Globus pallidus (tissue), 1 donor: ENCODE results near the gene SCLY.

ENCODE experiments used
- DNase-seq: peaks from one replicate; pipeline ENCODE4 v3.0.0-alpha.2; 2015; ENCODE audit warnings: low spot score

Gene SCLY

DNA sequence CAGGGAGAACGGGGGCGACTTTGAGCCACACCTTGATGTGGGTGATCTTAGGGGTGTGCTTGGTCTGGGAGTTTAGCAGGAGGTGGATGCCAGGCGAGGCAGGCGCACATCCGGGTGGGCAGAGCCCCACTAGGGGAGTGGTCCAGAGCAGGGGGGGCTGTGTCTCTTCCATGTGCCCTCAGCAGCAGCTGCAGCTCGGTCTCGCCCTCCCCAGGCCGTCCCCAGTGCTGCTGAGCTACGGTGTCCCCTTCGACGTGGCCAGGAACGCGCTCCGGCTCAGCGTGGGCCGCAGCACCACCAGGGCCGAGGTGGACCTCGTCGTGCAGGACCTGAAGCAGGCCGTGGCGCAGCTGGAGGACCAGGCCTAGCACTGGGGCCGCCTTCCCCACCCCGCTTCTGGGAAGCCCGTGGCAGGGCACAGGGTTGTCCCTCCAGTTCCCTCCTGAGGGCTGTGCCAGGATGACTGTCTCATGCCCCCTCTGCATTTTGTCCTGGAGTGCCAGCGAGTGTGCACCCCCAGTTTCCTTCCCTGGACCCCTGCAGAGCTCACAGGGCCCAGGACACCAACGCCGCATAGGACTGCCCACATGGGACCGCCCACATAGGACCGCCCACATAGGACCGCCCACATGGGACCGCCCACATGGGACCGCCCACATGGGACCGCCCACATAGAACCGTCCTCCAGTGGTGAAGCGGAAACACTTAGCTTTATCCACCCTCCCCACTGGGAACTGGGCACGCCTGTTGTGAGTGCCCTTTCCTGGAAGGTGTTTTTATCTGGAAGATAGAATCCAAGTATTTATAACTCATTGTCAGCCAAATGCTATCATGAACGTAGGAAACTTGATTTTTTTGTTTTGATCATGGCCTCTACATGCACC is 37.4 kb downstream of the SCLY start:
- DNase-seq = no peak

GRCh38 chr2:238098901-238099713 is 38.3 kb downstream of the SCLY start:
- no peak for DNase-seq

GRCh38 chr2:238099714-238100048 is 38.9 kb downstream of the SCLY start:
- DNase-seq = no peak

- no peak for DNase-seq
These were observed 39.4 kb downstream of the SCLY start, which contains the start of gene ESPNL for GRCh38 chr2:238100049-238100820. ESPNL (plus strand) TSS chr2:238100340; CDS start chr2:238100420, 80 bp downstream.

DNA sequence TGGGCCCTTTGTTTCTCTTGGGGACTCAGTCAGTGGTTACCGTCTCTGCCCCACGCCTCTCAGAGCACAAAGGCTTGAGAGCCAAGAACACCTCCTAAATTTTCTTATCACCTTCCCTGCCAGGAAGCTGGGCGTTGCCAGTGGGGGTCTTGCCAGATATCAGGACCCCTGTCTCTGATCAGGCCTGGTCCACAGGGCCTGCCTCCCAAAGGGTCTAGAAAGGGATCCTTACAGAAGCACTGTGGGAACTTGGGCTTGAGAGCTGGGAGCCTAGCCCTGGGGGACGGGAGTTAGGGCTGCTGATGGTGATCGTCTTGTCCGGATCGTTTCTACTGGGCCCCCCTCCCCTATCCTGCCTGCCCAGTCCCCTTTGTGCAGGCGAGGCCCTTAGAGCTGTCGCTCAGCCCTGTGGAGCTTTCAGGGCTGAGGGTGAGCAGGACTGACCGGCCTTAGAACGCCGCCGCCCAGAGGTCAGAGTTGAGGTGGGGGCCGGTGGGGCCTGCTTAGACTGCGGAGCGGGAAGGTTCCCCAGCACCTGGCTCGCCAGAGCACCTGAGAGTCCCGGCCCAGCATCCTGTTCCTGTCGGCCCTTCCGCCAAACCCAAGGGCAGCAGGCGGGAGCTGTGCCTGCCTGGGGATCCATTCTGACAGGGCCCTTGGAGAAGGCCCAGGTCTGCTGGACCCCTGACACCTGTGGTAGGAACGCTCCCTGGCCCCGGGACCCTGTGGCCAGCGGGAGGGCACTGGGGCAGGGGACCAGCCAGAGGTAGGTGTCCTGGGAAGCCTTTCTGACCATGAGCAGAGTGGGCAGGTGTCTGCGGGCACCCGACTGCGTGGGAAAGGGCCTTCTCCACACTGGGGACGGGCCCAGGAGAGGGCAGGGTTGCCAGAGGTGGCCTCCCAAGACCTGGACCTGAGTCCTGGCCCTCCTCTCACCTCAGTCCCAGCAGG is 40.3 kb downstream of the SCLY start:
- DNase-seq = no peak

DNA sequence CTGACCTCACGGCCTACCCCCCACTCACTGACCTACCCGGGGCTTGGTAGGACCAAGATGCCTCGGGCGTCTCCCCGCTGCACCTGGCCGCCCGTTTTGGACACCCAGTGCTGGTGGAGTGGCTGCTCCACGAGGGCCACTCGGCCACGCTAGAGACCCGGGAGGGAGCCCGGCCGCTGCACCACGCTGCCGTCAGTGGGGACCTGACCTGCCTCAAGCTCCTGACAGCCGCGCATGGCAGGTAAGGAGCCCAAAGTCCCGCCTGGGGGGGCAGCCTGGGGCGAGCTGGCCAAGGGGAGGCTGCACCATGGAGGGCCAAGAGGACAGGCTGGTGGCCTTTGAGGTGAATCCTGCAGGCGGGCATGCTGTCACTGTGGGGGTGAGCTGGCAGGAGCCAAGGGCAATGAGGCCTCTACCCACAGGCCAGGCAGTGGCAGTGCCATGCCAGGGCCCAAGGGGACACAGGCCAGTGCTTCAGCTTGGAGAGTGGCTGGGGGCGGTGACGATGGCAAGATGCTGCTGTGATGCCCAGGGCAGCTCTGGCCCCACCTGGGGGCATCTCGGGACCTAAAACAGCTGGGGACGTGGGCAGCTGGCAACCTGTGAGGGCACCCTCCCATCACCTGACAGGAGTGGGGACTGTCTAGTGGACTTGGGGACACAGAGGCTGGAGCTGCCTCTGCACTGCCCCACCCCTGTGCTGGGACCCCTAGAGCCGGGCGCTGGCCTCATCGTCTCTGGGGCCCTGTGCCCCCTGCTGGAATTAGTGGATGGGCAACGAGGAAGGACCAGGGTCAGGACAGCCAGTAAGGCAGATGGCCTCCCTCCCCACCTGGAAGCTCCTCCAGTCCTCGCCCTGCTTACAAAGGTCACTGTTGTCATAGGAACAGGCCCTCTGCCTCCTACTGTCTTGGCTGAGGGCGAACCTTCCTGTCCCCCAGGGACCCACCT is 41.4 kb downstream of the SCLY start:
- no peak for DNase-seq

DNA sequence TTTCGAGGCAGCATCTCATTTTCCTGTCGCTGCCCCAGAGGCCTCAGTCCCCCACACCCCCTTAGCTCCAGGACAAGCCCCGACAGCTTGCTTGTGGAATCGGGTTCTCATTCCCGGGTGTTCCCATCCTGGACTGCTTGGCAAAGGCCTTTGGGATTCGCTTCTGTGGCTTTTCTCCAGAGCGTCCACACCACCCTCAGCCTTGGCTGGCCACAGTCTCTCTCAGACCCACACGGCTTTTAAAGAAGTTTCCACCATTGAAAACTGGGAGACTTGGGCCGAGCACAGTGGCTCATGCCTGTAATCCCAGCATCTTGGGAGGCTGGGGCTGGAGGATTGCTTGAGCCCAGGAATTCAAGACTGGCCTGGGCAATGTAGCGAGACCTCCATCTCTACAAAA is 42.1 kb downstream of the SCLY start:
- no peak for DNase-seq

- DNase-seq = no peak
These were observed 42.8 kb downstream of the SCLY start for GRCh38 chr2:238103465-238104225.

DNA sequence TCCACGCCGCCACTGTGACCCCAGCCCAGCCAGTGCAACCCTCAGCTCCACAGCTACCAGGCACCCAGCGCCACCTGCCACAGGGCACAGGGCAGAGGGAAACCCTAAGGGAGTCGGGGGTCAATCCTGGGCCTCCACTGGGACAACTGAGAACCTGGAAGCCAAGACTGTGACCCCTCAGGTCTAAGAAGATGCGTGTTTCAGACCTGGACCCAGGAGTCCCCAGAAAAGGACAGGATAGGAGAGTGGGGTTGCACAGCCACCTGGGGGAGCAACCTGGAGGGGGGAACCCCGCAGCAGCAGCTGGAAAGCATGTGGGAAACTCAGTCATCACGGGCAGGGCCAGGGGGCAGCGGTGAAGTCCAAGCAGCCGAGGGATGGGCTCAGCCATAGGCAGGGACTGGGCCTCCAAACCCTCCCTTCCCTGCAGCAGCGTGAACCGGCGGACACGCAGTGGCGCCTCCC is 43.5 kb downstream of the SCLY start:
- no peak for DNase-seq

DNA sequence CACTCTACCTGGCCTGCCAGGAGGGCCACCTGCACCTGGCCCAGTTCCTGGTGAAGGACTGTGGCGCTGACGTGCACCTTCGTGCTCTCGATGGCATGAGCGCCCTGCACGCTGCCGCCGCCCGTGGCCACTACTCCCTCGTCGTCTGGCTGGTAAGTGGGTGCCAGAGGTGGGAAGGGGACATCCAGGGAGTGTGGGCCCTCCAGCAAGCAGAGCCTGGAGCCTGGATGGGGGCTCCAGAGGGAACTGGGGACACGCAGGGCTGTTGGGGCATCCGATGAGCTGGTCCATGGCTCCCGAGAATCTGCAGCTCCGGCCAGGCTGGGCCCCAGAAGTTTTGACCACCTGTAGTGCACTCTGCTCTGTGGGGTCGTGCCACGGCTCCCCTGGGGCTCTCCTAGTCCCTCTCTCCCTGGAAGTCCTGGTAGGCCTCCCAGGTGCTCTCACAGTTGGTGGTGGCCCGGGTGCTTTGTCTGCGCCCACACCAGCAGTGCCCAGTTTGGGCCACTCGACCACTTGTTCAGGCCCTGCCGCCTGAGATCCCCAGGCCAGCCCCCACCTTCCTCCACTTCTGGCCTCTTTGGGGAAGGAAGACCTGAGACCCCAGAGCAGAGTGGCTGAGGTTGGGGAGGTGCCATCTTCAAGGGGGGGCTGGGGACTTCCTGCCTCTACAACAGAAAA is 44.0 kb downstream of the SCLY start:
- no peak for DNase-seq

- no peak for DNase-seq
These were observed 44.9 kb downstream of the SCLY start for GRCh38 chr2:238105506-238106338.

DNA sequence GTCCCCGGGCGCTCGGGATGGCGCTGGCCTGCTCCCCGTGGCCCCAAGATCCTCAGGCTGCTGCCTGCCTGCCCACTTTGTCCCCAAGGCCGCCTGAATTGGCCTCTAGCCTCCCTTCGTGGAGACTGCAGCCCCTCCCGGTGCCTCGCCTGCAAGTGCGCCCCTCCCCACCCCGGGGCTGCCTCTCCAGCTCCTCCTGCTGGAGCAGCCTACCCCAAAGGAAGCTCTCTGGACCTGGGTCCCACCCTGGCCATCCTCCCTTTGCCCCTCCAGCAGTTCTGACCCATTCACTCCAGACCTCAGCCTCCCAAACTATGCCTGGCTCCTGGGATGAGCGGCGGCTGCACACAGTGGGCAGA is 45.5 kb downstream of the SCLY start:
- DNase-seq = no peak

DNA sequence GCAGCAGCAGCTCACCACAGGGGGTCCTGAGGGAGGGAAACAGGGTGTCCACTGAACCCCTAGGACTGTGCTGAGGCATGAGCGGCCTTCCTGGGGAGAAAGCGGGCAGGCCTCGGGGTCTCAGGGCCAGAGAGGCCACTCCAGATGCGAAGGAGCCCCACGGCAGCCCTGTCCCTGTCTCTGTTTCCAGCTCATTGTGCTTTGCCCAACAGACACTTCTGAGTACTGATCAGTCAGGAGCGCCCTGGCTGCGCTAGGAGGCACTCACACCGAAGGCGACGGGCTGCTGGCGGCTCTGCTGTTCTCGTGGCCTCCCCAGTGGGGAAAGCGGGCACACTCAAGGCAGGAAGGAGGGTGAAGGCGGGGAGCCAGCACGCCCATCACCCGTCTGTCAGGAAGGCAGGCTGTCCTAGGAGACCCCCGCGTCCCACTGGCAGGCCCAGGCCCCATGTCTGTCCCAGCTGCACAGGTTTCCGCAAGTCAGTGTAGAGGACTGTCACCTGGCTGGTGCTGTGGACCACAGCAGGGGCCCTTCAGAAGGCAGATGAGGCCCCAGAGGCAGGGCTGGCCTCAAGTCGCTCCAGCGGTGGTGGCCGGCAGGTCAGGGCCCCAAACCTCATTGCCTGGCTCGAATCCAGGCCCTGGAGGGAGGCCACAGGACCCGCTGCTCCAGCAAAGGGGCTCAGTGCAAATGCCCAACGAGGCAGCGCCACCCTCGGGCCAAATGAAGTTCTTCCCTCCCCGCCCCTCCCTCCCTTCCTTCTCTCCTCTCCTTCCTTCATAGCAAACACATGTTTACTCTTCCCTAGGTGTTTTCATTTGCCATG is 46.1 kb downstream of the SCLY start:
- DNase-seq = no peak

GRCh38 chr2:238107525-238108422 is 47.0 kb downstream of the SCLY start:
- no peak for DNase-seq

- DNase-seq = no peak
These were observed 47.8 kb downstream of the SCLY start for GRCh38 chr2:238108423-238109183.
